LNCaP clone FGC (cell line): Measurements from ENCODE around the gene ZNRF2.

Experiments
- DNase-seq: peaks from one replicate; pipeline ENCODE4 v3.0.0-alpha.2; 2011; ENCODE audit warnings: low read depth
- H3K4me3 ChIP-seq: 2 replicates; pipeline ENCODE4 v1.5.1; 2011; ENCODE audit warnings: mild to moderate bottlenecking, low read depth, low read length, control low read depth
- TF ChIP-seq, protein P1 (sequence below): IDR thresholded peaks from 2 replicates; pipeline ENCODE4 v1.5.1; 2012; ENCODE audit warnings: mild to moderate bottlenecking; ENCODE audit not compliant: control insufficient read depth, insufficient read depth; ENCODE audit errors: extremely low read depth

ZNRF2 gene

GRCh38 chr7:30270921-30271320 is 13.5 kb upstream of the ZNRF2 start:
- TF ChIP-seq, protein P1, sequence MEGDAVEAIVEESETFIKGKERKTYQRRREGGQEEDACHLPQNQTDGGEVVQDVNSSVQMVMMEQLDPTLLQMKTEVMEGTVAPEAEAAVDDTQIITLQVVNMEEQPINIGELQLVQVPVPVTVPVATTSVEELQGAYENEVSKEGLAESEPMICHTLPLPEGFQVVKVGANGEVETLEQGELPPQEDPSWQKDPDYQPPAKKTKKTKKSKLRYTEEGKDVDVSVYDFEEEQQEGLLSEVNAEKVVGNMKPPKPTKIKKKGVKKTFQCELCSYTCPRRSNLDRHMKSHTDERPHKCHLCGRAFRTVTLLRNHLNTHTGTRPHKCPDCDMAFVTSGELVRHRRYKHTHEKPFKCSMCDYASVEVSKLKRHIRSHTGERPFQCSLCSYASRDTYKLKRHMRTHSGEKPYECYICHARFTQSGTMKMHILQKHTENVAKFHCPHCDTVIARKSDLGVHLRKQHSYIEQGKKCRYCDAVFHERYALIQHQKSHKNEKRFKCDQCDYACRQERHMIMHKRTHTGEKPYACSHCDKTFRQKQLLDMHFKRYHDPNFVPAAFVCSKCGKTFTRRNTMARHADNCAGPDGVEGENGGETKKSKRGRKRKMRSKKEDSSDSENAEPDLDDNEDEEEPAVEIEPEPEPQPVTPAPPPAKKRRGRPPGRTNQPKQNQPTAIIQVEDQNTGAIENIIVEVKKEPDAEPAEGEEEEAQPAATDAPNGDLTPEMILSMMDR: no peak
- DNase-seq: no peak

DNA sequence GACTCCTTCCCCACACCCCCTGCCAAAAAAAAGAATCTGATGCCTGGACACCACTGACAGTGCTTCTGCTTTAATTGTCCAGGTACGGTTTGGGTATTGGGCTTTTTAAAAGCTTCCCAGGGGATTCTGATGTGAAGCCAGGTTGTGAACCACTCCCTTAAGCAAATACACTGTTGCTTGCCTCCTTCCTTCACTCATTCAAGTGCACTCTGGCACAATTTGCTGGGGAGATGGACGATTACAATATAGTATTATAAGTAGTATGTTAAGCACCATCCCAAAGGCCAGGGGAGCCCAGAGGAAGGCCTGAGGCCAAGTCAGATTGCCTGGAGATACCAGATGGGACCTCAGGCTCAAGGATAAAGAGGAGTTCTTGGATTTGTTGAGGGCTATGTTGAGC is 12.3 kb upstream of the ZNRF2 start:
- TF ChIP-seq, protein P1: no peak
- H3K4me3 ChIP-seq: no peak overlapping the region
- no peak for DNase-seq

More at GRCh38 chr7:30270921-30271320, 13.5 kb upstream of the ZNRF2 start:
- H3K4me3 ChIP-seq: no peak overlapping the region

DNA sequence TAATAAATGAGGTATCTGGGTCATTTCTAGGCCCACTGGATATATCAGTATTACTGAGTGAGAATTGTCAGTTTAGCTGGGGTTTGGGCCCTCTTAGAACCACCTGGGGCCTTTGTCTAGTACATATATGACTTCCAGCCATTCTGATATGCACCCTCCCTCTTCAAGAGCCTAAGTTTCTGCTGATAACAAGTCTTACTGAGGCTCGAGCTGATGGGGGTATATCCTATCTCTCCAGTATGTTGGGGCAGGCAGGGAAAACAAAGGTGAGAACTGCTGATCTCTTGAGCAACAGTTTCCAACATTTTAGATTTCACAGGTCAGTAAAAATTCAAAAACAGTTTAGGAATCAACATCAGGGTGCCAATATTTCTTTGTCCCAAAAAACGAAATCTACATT is 10.8 kb upstream of the ZNRF2 start:
- DNase-seq: no peak
- TF ChIP-seq, protein P1: no peak
- no peak overlapping the region for H3K4me3 ChIP-seq

DNA sequence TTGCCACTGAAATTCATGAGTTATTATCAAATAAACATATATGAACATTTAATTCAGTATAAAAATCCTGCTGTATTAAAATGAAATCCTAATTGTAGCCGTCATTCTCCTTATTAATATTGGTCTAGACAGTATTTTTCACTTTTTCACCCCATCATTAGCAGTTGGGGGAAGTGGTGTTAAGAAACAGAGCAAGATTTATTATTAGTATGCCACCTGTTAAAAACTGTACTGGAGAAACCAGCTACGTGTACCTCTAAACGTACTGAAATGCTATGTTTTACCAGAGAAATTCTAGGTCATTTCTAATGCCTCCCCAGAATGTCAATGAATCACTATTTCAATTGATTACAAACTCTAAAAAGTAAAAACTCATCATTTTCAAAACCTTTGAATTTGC is 9.8 kb upstream of the ZNRF2 start:
- H3K4me3 ChIP-seq: no peak overlapping the region
- no peak for DNase-seq
- TF ChIP-seq, protein P1: no peak

- TF ChIP-seq, protein P1: peak; percentile 87
- DNase-seq: no peak
- no peak overlapping the region for H3K4me3 ChIP-seq
These were observed 8.0 kb upstream of the ZNRF2 start for GRCh38 chr7:30276203-30276900.

GRCh38 chr7:30278376-30278775 is 6.0 kb upstream of the ZNRF2 start:
- no peak overlapping the region for H3K4me3 ChIP-seq
- DNase-seq: no peak
- TF ChIP-seq, protein P1: no peak

DNA sequence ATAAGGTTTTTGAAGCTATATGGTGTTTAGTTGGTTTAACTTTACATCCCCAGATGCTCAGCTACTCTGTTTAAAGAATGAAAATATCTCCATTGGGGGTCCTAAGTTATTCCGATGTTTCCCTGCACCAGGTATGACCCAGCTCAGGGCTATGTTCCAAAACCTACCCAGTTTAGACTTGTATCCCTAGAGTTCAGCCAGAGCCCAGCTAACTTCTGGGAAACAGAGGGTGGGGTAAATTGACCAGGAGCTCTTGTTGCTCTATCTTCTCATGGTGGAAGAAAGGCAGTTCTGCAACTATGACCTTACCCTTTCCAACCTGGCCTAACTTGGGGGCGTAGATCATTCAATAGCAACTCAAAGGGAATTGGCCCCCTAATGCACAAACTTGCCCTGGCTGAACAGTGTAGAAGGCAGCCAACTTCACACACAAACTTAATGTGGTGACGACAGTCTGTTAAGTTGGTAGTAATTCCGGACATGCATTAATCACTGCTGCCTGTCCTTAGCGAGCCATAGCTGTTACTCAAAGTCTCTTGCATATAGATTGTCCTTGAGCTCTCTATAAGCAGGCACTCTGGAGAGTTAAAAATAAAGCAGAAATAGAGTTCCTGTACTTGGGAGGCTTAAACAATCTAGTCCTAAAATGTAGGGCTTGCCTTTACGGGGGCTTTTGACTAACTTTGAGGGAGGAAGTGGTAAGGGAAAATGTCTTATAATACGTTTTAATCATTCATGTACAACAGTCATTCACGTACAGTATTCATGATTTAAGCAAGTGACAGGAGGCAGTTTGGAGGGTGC is 5.3 kb upstream of the ZNRF2 start:
- DNase-seq: no peak
- TF ChIP-seq, protein P1: no peak
- H3K4me3 ChIP-seq: no peak overlapping the region
